ENCODE data around the gene TTC17.
"Not testable (repeated sequence)": the region's sequence is repeated elsewhere in the genome, so short reads cannot be mapped to it uniquely, and the experiment has no call there.

- not testable (repeated sequence) for TF ChIP-seq CTCF, POLR2A, POLR2AphosphoS5 (IDR thresholded peaks at IDR 0.05)
Measured at GRCh38 chr11:43477491-43477890, 118.8 kb downstream of the TTC17 start.
